CD1c-positive myeloid dendritic cell (primary cell): Measurements from ENCODE around the gene HMGCL.
"Not testable (repeated sequence)": the region's sequence is repeated elsewhere in the genome, so short reads cannot be mapped to it uniquely, and the experiment has no call there.

Source experiments
- DNase-seq: peaks from one replicate; pipeline ENCODE4 v3.0.0-alpha.2; 2016; ENCODE audit errors: extremely low spot score

Gene HMGCL

GRCh38 chr1:23826590-23826989, 1.4 kb upstream of the HMGCL start:
- not testable (repeated sequence) for DNase-seq

DNA sequence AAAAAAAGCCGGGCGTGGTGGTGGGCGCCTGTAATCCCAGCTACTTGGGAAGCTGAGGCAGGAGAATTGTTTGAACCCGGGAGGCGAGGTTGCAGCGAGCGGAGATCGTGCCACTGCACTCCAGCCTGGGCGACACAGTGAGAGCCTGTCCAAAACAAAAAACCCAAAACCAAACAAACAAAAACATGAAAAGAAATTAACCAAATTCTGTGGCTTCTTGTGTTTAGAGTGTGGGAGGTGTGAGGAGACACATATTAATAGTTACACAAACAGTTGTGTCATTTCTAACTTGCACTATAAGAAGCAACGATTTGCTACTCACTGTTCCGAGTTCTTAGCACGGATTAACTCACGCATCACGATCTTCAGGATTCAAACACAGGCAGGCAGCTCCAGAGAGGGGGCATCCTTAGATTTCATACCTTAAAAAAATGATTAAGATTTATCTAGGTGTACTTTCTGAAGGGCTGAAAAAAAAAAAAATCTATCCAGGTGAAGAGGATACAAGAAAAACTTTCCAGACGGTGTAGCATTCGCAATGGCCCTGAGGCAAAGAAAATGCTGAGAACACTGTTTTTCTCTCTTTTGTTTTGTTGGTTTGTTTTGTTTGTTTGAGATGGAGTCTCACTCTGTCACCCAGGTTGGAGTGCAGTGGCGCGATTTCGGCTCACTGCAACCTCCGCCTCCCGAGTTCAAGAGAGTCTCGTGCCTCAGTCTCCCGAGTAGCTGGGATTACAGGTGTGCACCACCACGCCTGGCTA, 713 bp upstream of the HMGCL start:
- no peak for DNase-seq

- no peak for DNase-seq
Observed at GRCh38 chr1:23824711-23825075, 536 bp downstream of the HMGCL start.

DNA sequence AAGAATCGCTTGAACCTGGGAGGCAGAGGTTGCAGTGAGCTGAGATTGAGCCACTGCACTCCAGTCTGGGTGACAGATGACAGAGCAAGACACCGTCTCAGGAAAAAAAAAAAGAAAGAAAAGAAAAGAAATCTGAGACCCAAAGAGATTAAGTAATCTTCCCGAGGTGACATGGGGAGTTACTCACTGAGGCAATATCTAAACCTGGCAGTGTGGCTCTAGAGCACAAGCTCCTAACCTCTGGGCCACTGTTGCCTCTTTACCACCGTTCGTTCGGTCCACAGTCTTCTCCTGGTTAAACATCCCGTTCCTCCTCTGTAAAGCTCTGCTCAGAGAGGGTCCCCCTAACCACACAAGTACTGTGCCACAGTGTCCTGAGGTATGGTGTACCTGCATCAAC, 1.5 kb downstream of the HMGCL start:
- no peak for DNase-seq

DNA sequence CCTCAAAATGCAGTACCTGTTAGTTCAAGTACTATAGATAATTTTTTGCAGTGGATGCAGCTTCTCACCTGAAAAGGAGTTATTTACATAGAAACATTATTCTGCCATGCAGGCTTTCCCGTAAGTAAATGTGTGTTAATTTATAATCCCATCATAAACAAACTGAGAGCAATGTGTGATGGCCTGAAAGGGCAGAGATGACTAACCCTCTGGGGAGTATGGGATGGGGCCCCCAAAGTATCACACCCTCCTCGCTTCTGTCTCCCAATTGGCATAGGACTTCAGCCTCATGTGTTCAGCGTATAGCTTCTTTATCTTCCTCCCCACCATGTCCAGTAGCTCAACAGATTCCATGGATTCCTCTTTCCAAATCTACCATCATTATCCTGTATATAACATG, 7.6 kb downstream of the HMGCL start:
- DNase-seq = no peak

DNA sequence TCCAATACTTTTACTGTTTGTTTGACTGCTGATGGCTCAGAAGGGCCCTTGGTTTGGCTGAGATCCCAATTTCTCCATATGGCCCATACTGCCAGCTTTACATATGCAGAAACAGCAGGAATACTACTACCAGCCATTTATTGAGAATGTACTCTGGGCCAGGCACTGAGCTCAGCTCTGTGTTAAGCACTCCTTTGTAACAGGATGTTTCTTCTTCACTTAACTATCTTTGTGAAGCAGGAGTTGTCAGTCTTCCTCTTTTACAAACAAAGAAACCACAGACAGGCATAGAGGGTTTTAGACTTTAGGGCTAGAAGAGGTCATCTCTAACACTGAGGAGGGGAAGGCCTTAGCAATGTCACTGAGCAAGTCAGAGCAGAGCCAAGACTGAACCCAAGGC, 8.3 kb downstream of the HMGCL start:
- DNase-seq = no peak

DNA sequence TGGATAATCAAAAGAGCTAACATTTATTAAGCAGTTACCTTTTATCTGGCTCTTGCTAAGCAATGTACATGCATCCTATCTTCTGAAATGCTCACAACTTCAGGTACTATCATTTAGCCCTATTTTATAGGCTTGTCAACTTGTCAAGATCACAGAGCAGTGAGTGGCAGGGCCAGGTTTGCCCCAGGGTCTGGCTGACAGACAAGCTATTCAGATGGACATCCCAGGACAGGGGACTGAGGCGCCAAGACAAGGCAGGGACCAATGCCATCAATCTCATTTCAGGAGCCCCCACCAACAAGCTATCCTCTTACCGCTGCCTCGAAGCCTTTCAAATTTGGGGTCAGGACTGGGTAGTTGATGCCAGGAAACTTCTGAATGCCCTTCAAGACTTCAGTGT, 8.9 kb downstream of the HMGCL start:
- DNase-seq = no peak

GRCh38 chr1:23814016-23814415, 11.2 kb downstream of the HMGCL start:
- DNase-seq = no peak

GRCh38 chr1:23810818-23811540, 14.2 kb downstream of the HMGCL start:
- peak; percentile 87 for DNase-seq

- DNase-seq = peak; percentile 93
Observed at GRCh38 chr1:23809751-23810171, 15.5 kb downstream of the HMGCL start.

DNA sequence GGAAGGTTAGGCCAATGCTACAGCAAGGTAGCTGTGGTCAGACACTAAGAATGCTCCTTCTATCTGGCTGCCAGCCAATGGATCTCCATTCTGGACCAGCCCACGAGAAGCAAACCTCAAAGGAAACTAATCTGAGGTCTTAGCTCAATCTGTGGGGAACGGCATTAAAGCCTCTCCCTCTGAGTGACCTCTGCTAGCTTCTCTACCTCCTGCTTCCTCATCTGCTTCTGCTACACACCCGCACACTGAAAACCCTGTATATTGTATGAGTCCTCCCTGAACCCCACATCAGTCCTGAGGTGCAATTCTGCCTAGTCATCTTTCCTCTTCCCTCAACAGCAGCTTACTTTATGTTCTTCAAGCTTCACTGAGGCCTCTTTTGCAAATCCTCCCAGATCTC, 17.8 kb downstream of the HMGCL start:
- DNase-seq = no peak

DNA sequence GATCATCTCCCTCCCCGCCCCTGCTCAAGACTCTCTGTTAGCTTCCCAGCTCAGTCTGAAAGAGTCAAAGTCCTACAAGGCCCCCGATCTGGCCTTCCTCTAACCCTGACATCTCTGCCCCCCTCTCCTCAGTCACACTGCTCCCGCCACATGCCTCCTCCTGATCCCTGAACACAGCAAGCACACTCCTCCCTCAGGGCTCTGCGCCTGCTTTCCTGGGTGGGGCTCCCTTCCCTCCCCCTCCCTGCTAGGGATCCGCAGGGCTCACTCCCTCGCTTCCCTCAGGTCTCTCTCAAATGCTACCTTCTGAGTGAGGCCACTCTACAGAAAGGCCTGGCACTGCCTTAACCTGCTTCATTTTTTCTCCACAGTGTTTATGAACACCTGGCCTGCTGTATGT, 18.9 kb downstream of the HMGCL start:
- no peak for DNase-seq

DNA sequence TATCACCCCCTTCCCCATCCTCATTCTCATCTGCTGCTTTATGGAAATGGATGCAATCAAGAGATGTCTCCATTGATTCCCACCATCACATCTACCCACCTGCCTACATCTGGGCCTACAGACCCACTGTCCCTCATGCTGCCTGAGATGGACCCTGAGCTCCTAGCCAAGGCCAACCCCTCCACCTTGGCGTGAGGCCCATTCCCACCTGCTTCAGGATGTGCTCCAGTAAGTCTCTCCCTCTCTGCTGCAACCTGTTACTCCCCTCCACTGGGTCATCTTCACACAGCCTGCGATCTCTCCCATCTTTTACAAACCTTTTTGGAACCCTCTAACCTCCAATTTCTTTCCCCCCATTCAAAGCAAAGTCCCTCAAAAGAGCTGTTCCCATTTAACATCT, 20.2 kb downstream of the HMGCL start:
- DNase-seq = no peak

GRCh38 chr1:23804183-23804835, 20.9 kb downstream of the HMGCL start:
- DNase-seq = no peak

DNA sequence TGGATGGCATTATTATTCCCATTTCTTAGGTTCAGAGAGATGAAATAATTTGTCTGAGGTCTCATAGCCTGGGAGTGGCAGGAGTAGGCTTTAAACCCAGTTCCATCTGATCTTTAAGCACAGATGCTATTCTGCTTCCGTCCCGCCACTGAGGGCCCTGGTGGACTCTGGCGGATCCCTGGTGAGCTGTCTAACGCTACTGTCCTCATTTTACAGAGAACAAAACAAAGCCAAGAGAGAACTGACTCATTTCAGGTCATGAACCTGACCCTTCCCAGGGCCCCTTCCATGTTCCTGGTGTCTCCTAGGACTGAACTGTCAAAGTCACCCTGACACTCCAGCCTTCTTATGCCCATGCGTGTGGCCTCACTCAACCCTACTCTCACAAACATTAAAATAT, 21.6 kb downstream of the HMGCL start:
- no peak for DNase-seq

DNA sequence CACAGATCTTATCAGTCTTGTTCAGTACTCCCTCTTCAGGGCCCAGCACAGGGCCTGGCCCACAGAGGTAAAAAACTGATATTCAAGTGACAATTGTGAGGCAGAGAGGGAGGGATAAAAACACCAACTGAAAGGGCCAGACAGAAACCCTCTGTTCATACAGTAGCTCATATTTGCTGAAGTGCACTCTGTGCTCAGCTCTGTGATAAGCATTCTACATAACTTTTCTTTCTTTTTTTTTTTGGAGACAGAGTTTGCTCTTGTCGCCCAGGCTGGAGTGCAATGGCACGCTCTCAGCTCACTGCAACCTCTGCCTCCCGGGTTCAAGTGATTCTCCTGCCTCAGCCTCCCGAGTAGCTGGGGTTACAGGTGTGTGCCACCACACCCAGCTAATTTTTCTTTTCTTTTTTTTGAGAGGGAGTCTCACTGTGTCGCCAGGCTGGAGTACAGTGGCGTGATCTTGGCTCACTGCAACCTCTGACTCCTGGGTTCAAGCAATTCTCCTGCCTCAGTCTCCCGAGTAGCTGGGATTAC, 22.4 kb downstream of the HMGCL start:
- not testable (repeated sequence) for DNase-seq

- DNase-seq = no peak
Observed at GRCh38 chr1:23801876-23802275, 23.4 kb downstream of the HMGCL start.

DNA sequence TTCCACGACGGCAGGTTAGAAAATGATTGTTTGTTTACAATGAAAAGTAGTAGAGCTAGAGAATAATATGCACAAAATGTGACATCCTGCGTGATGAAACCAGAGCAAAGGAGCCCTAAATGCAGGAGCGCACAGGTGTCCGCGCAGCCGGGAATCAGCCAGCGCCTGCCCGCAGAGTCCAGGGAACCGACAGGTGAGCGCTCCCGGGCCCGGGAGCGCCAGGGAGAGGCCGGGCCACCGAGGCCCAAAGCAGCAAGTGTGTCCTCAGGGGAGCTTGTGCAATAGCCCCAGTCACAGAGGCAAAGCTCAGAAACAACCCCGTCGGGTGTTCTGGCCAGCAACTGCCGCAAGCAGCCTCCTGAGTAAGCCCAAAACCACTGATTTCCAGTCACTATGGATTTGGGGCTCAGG, 23.9 kb downstream of the HMGCL start:
- DNase-seq = no peak

- peak; percentile 98 for DNase-seq
Observed at GRCh38 chr1:23800400-23801337, 24.6 kb downstream of the HMGCL start, which contains the start of gene GALE. Gene GALE, minus strand, starts transcription at chr1:23800754. Its CDS starts 1,747 bp downstream, at chr1:23799007.

GRCh38 chr1:23799570-23800399, 25.4 kb downstream of the HMGCL start:
- peak; percentile 38 for DNase-seq

DNA sequence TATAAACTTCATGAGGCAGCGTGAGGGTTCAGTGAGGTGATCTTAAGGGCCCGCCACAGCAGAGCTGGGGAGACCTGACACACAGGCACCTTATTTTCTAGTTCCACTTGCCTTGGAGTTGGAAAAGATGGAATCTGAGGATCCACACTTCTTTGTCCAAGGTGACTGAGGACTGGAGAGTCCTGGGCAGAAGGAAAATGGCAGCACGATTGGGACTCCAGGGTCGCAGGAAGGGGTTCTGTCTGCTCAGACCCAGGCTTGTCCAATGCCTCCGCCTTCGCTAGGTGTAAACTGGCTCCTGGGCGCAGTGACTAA, 26.0 kb downstream of the HMGCL start:
- DNase-seq = no peak
